GM19324 (cell line): ENCODE data around the gene JUNB.
A peak's percentile ranks its signal among the peaks of the same experiment; 100 is the strongest.

Experiments
- ATAC-seq: cut with Tn5 transposase; IDR thresholded peaks from one replicate; pipeline ENCODE4 v1.9.1; 2021; ENCODE audit warnings: mild to moderate bottlenecking, moderate library complexity; ENCODE audit not compliant: unreplicated experiment, low FRiP score

Gene JUNB

DNA sequence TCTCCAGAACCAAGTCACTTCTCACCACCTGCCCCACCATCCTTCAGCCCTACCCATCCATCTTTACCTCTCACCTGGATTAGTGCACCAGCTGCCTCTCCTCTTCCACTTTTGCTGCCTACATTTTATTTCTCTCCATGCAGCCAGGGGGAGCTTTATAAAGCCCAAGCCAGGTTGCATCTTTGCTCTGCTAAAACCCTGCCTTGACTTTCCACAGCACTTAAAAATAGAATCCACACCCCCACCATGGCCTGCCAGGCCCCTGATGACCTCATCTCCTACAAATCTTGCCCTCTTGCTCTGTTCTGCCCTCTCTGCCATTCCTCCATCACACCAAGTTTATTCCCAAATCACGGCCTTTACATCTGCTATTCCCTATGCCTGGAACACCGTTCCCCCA, 17.7 kb upstream of the JUNB start:
- ATAC-seq = no peak

DNA sequence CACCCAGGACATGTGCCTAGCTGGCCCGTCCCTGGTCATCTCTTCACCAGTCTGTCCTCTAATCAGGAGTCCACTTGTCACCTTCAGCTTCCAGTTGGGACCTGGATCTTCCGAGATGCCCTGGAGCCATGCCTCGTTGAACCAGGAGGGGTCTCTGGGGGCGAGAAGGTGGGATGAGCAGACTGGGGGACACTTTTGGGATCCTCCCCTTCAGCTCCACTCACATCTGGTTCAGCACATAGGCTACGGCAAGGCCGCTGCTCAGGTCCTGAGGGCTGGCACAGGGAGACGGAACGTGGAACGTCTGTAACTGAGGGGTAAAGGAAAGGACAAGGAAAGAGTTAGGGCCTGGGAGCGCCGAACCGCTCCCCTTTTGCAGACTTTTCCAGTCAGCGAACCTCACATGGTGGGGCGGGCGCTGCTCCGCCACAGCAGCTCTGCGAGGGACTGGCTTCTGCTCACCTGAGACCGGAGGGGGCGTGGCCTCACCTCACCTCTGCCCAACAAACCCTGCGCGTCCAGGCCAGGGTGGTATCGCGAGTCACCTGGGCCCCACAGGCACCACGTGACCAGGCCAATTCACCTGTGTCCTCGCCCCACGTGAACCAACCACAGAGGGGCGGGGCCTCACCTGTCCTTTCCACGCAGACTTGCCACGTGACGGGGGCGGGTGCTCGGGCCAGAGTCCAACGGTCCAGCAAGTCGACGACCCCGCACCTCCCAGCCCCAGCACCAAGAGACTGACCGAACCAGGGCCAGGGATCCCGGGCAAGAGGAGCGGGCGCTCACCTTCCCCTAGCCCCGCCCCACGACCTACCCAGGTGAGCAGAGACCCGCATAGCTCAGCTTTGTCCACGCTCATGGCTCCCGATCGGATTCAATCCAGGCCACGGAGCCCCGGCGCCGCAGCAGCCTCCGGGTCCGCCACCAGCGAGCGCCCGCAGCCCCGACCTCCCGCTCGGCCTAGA, 16.4 kb upstream of the JUNB start, which contains the start of gene HOOK2:
Gene HOOK2 (minus strand): TSS at position 965 of the 968 bp plus-strand sequence. CDS start 103 bp downstream, at position 862.
- no peak for ATAC-seq

DNA sequence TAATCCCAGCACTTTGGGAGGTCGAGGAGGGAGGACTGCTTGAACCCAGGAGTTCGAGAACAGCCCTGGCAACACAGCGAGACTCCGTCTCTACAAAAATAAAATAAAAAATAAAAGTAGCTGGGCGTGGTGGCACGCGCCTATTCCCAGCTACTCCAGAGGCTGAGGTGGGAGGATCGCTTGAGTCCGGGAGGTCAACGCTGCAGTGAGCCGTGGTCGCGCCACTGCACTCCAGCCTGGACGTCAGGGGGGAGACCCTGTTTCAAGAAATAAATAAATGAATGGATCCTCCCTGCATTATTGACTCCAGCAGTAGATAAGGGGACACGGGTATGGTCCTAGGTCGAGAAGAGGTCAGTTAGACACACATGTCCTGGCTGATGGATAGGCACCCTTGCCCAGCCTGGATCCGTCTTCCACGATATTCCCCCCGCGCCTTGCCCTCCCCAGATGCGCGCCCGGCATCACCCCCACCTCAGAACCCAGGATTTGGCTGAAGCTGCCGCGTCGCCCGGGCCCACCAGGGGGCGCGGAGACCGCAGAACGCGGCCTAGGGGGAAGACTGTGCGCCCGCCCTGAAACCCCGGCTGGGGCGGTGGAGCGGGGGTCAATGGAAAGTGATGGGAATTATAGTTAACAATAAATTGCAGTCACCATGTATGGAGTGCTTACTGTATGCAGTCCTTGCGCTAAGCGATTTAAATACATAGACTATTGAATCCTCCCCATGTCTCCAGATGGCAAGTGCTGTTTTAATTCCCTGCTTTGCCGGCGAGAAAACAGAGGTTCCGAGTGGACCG, 13.9 kb upstream of the JUNB start:
- peak; percentile 32 for ATAC-seq

GRCh38 chr19:12778017-12778904, 13.0 kb upstream of the JUNB start:
- no peak for ATAC-seq

DNA sequence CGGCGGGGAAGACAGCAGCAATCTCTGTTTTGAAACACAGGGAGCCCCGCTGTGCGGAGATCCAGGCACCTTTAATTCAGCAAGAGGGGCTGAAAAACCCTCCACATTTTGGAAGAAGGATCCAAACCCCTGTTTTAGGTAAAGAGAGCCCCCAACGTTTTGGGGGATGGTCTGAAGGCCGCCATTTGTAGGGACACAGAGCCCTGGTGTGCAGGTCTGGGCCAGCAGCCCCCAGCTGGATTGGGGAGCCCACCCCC, 12.5 kb upstream of the JUNB start:
- ATAC-seq = no peak

GRCh38 chr19:12779162-12779993, 11.9 kb upstream of the JUNB start:
- ATAC-seq = no peak

DNA sequence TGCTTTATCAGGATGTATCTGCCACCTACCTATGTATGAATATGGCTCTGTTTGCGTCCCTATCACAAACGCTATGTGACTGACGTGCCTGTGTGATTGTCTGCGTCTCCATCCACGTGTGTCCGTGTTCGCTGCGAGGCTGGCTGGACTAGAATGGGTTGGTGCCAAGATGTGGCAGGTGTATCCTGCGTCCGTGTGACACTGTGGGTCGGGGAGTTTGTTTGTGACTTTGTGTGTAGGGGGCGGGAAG, 9.2 kb upstream of the JUNB start:
- ATAC-seq = no peak

- peak; percentile 61 for ATAC-seq
These were observed 8.6 kb upstream of the JUNB start for GRCh38 chr19:12782424-12783290.

GRCh38 chr19:12783291-12783848, 7.9 kb upstream of the JUNB start:
- no peak for ATAC-seq

DNA sequence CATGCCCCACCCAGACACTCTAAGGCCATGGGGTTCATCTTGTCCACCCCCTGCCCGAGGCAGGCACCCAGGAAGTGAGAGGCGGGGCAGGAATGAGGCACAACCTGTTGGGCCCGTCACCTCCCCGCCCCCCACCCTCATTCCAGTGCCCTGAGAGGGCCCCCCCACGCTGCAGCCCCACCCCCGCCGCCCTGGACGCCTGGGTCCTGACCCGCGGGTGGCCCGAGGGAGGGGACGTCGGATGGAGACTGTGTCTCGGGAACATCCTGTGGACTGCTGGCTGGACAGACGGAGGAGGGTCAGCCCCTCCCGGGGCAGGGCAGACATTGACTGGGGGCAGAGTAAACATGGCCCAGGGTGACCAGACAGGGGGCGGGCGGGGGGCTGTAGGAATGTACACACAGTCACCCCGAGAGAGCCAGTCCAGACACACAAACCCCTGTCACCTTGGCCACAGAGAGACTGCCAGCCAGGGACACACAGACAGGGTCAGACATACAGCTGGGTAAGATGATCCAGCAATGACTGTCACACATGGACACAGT, 7.4 kb upstream of the JUNB start:
- ATAC-seq = no peak

- ATAC-seq = no peak
These were observed 6.9 kb upstream of the JUNB start for GRCh38 chr19:12784394-12784870.

GRCh38 chr19:12784871-12785430, 6.3 kb upstream of the JUNB start:
- ATAC-seq = no peak

- ATAC-seq = no peak
These were observed 5.8 kb upstream of the JUNB start for GRCh38 chr19:12785431-12786031.

DNA sequence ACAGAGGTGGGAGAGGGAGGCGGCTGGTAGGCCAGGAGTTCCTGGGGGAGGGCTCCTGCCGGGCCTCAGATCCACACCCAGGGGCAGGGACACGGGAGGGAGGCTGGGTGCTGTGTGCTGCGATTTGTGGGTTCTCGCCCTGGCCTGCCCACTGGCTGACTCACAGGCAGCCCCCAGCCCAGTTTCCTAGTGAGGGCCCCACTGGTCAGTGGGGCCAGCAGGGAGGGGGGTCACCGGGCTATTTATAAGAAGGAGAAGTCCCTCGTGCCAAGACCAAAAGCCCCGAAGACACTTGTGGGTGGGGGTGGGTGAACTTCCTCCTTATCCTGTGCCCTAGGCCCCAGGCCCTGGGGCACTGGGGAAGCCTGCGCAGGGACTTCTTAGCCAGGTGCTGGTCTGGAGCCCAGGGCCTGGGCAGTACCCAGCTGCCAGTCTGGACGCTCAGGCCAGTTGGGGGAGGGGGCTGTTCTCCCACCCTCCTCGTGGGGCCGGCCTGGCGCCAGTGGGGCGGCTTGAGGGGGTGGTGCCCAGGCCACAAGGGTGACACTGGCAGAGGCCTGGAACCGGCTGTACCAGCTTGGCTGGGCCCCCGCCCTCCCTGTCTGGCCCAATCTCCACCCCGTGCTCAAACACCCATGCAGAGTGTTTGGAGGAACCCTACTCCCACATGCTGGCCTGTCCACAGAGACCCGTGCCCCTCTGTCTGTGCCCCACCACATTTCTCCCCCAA, 5.0 kb upstream of the JUNB start:
- ATAC-seq = no peak

GRCh38 chr19:12786952-12787351, 4.3 kb upstream of the JUNB start:
- no peak for ATAC-seq

DNA sequence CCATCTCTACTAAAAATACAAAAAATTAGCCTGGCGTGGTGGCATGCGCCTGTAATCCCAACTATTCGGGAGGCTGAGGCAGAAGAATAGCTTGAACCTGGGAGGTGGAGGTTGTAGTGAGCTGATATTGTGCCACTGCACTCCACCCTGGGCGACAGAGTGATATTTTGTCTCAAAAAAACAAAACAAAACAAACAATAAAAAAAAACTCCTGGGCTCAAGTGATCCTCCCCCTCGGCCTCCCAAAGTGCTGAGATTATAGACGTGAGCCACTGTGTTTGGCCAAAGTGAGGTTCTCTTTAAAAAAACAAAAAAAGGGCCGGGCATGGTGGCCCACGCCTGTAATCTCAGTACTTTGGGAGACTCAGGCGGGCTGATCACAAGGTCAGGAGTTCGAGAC, 3.8 kb upstream of the JUNB start:
- ATAC-seq = no peak

GRCh38 chr19:12788042-12788681, 3.1 kb upstream of the JUNB start:
- ATAC-seq = no peak
